Osteocyte (in vitro differentiated cells): ENCODE measurements around the gene MAP3K14. TPM values are rescaled to one million over a fixed set of nuclear protein-coding genes. Genes with fewer than 3 reads are reported as not detected.

ENCODE experiments used
- DNase-seq: peaks from one replicate; pipeline ENCODE4 v3.0.0; 2021; ENCODE audit warnings: mixed read lengths; ENCODE audit not compliant: unreplicated experiment; ENCODE audit errors: extremely low spot score
- H3K27ac Mint-ChIP-seq: one replicate; pipeline ENCODE4 v1.8.0; 2021; ENCODE audit warnings: mild to moderate bottlenecking, mixed read lengths; ENCODE audit not compliant: unreplicated experiment
- H3K27me3 Mint-ChIP-seq: one replicate; pipeline ENCODE4 v1.8.0; 2021; ENCODE audit warnings: mixed read lengths; ENCODE audit not compliant: unreplicated experiment
- H3K36me3 Mint-ChIP-seq: one replicate; pipeline ENCODE4 v1.8.0; 2021; ENCODE audit warnings: mixed read lengths; ENCODE audit not compliant: unreplicated experiment
- H3K4me1 Mint-ChIP-seq: one replicate; pipeline ENCODE4 v1.8.0; 2021; ENCODE audit warnings: mixed read lengths; ENCODE audit not compliant: unreplicated experiment
- H3K4me3 Mint-ChIP-seq: one replicate; pipeline ENCODE4 v1.8.0; 2021; ENCODE audit warnings: mild to moderate bottlenecking, moderate library complexity, mixed read lengths; ENCODE audit not compliant: unreplicated experiment
- H3K9me3 Mint-ChIP-seq: one replicate; pipeline ENCODE4 v1.8.0; 2021; ENCODE audit warnings: mixed read lengths; ENCODE audit not compliant: unreplicated experiment
- total RNA-seq: library from RNA; stranded (reverse); gene quantifications from 2 replicates; pipeline ENCODE4 v1.2.1, GENCODE V29; 2021
- TF ChIP-seq, protein P1 (sequence below): fragments of 200-600 bp; sonication (generic); IDR thresholded peaks from 2 replicates; pipeline ENCODE4 v1.5.0; 2021; ENCODE audit warnings: antibody characterized with exemption, mild to moderate bottlenecking, moderate library complexity

The MAP3K14 gene
- total RNA-seq, 1 donor from 2014 or later, result 13.2 TPM

GRCh38 chr17:45342871-45343526 lies 26.2 kb upstream of the MAP3K14 start:
- no peak for DNase-seq
- TF ChIP-seq, protein P1, sequence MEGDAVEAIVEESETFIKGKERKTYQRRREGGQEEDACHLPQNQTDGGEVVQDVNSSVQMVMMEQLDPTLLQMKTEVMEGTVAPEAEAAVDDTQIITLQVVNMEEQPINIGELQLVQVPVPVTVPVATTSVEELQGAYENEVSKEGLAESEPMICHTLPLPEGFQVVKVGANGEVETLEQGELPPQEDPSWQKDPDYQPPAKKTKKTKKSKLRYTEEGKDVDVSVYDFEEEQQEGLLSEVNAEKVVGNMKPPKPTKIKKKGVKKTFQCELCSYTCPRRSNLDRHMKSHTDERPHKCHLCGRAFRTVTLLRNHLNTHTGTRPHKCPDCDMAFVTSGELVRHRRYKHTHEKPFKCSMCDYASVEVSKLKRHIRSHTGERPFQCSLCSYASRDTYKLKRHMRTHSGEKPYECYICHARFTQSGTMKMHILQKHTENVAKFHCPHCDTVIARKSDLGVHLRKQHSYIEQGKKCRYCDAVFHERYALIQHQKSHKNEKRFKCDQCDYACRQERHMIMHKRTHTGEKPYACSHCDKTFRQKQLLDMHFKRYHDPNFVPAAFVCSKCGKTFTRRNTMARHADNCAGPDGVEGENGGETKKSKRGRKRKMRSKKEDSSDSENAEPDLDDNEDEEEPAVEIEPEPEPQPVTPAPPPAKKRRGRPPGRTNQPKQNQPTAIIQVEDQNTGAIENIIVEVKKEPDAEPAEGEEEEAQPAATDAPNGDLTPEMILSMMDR, result no peak
- Mint-ChIP-seq H3K27me3 (no peaks in the 10 kb centered on the region), H3K4me1 (peaks cover 51% of the 10 kb centered on the region), H3K27ac (no peak overlapping the region), H3K36me3 (no peaks in the 10 kb centered on the region), H3K9me3 (no peaks in the 10 kb centered on the region), H3K4me3 (no peak overlapping the region)

DNA sequence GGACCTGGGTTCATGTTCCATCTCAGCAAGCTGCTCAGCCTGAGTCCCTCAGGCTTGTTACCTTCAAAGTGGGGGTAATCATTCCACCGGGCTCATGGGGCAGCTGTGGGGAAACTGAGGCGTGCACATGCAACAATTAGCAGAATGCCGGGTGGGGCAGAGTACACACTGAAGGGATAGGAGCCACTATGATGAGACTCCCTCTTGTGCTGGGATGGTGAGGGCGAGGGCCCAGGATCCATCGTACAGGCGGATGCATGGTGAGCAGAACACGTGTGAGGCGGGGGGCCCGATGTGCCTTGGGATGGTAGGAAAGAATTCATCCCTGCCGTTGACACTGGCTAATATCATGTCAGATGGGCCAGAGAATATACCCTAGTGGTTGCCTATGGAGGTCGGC lies 25.5 kb upstream of the MAP3K14 start:
- DNase-seq, result no peak
- peak overlapping the region; percentile 96 for H3K27ac Mint-ChIP-seq
- H3K4me3 Mint-ChIP-seq, result no peak overlapping the region
- TF ChIP-seq, protein P1, result no peak
- H3K27me3 Mint-ChIP-seq, result no peaks in the 10 kb centered on the region
- no peaks in the 10 kb centered on the region for H3K36me3 Mint-ChIP-seq
- H3K4me1 Mint-ChIP-seq, result peaks cover 53% of the 10 kb centered on the region
- H3K9me3 Mint-ChIP-seq, result no peaks in the 10 kb centered on the region

DNA sequence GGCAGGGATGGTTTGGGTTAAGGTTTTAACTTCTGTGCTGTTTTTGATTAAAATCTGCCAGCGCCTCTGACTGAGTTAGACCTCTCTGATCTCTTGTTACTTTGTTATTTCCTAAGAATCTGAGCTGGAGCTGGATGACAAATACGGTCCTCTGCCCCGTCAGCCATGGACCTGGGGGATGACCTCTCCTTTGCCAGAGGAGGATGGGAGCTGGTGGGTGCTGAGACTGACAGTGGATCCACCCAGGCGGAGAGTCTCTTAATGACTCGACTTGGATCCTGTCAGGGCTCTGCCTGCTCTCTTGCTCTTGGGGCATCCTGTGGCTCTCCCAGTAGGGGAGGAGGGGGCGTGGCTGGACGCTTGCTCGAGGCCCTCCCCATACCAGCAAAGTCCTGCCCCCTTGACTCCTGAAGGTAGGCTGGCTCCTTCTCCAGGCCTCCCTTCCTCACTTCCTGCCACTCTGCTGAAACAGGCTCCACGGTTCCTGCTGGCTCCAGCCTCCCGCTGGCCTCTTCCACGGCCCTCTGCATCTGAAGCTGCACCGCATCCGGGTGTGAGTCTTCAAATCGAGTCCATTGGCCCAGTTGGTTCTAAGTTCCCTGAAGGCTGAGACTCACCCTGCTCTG lies 24.8 kb upstream of the MAP3K14 start:
- DNase-seq, result peak; percentile 87
- Mint-ChIP-seq H3K9me3 (no peaks in the 10 kb centered on the region), H3K27me3 (no peaks in the 10 kb centered on the region), H3K4me3 (peak overlapping the region; percentile 49), H3K27ac (peak overlapping the region; percentile 96), H3K4me1 (peaks cover 53% of the 10 kb centered on the region), H3K36me3 (no peaks in the 10 kb centered on the region)
- TF ChIP-seq, protein P1, result no peak

- DNase-seq, result no peak
- Mint-ChIP-seq H3K4me1 (peaks cover 39% of the 10 kb centered on the region), H3K27ac (peak overlapping the region; percentile 96), H3K4me3 (no peak overlapping the region), H3K27me3 (no peaks in the 10 kb centered on the region), H3K36me3 (no peaks in the 10 kb centered on the region), H3K9me3 (no peaks in the 10 kb centered on the region)
- TF ChIP-seq, protein P1, result no peak
These were observed 23.1 kb upstream of the MAP3K14 start for GRCh38 chr17:45339646-45340605.
